PC-9 (cell line): ENCODE measurements around the gene AK9.

ENCODE experiments used
- CTCF ChIP-seq: fragments of 200-600 bp; sonication (generic); conservative IDR thresholded peaks from 2 replicates; pipeline ENCODE4 v1.6.1; 2017; ENCODE audit warnings: mixed run types, antibody characterized with exemption, mild to moderate bottlenecking, moderate library complexity
- EZH2 ChIP-seq: fragments of 200-600 bp; sonication (generic); IDR thresholded peaks from 2 replicates; pipeline ENCODE4 v1.8.0; 2017; ENCODE audit warnings: antibody characterized with exemption, low read depth

- TF ChIP-seq CTCF (no peak), EZH2 (no peak)
Observed at GRCh38 chr6:109672175-109672574, 18.8 kb downstream of the AK9 start.
